Gastroesophageal sphincter (tissue), 4 donors: ENCODE measurements around the gene ELOB. TPM values are rescaled to one million over a fixed set of nuclear protein-coding genes. Genes with fewer than 3 reads are reported as not detected.

ENCODE experiments used
- ATAC-seq: fragments of 150-250 bp; one replicate; pipeline ENCODE4 v1.9.1; 2016; ENCODE audit warnings: mild to moderate bottlenecking, moderate library complexity
- H3K27ac ChIP-seq, 4 donors: fragments of 200-600 bp; sonication (generic) in 3 of 4; 1 replicate in 3 of 4; 2 replicates in 1 of 4; pipeline ENCODE4 v1.5.1; 2016 to 2019
- H3K27me3 ChIP-seq: fragments of 200-600 bp; sonication (generic); one replicate; pipeline ENCODE4 v1.5.1; 2019
- H3K36me3 ChIP-seq, 2 donors: fragments of 200-600 bp; sonication (generic); one replicate each; pipeline ENCODE4 v1.5.1; 2019; ENCODE audit warnings: control low read depth in 1 of 2
- H3K4me1 ChIP-seq, 3 donors: fragments of 200-600 bp; sonication (generic); 1 replicate in 2 of 3; 2 replicates in 1 of 3; pipeline ENCODE4 v1.5.1; 2016 to 2019; ENCODE audit warnings: control low read depth in 2 of 3
- H3K4me3 ChIP-seq, 2 donors: fragments of 200-600 bp; sonication (generic); one replicate each; pipeline ENCODE4 v1.5.1; 2019; ENCODE audit warnings: mild to moderate bottlenecking in 1 of 2, moderate library complexity in 1 of 2
- H3K9me3 ChIP-seq, 3 donors: fragments of 200-600 bp; sonication (generic); one replicate each; pipeline ENCODE4 v1.5.1; 2017 to 2019; ENCODE audit warnings: control low read depth in 2 of 3
- CTCF ChIP-seq, 4 experiments: fragments of 200-600 bp in 2 of 4; fragments of 450-650 bp in 2 of 4; sonication (generic) in 1 of 4; IDR thresholded peaks; one replicate each; pipeline ENCODE4 v1.5.1; 2017 to 2019; ENCODE audit warnings: antibody characterized with exemption in 4 of 4, mild to moderate bottlenecking in 2 of 4, moderate library complexity in 2 of 4
- EP300 ChIP-seq: sonication (generic); formaldehyde crosslinking; IDR thresholded peaks from one replicate; pipeline ENCODE4 v1.6.1; 2017; ENCODE audit warnings: antibody characterized with exemption, mild to moderate bottlenecking
- POLR2A ChIP-seq, 2 donors: fragments of 450-650 bp; IDR thresholded peaks; one replicate each; pipeline ENCODE4 v1.6.1; 2017; ENCODE audit warnings: antibody characterized with exemption in 2 of 2, mild to moderate bottlenecking in 2 of 2, moderate library complexity in 1 of 2
- POLR2AphosphoS5 ChIP-seq: sonication (generic); formaldehyde crosslinking; IDR thresholded peaks from one replicate; pipeline ENCODE4 v1.6.1; 2017; ENCODE audit warnings: antibody characterized with exemption
- WGBS, 2 donors: methylation state at CpG; one replicate each; pipeline ENCODE4 v1.1.5; 2018; ENCODE audit warnings: low coverage in 1 of 2; 5-methylcytosine and 5-hydroxymethylcytosine counted together
- total RNA-seq, 4 donors: library from RNA; depleted of rRNA; stranded (reverse); fragments of >200 nt; gene quantifications; one replicate each; pipeline ENCODE4 v1.1.0, GENCODE V29; 2016

The ELOB gene
- total RNA-seq, 4 donors from 2014 or later = 216 to 269 (median 251) TPM

GRCh38 chr16:2756288-2757015 is 20.6 kb downstream of the ELOB start:
- TF ChIP-seq POLR2A (IDR thresholded peaks at IDR 0.05) (no peak), EP300 (no peak)
- H3K9me3 ChIP-seq = no peaks in the 10 kb centered on the region
- no peak overlapping the region for H3K27ac ChIP-seq
- peaks cover 15 to 52% of the 10 kb centered on the region in 2 donors for H3K36me3 ChIP-seq
- no peak for ATAC-seq
- 58 to 90% methylated on average over 2 to 13 of the region's 30 CpGs for WGBS, 2 donors
- H3K4me1 ChIP-seq = peaks cover 0 to 70% (median 27%) of the 10 kb centered on the region in 3 donors
- H3K4me3 ChIP-seq = no peak overlapping the region
- no peaks in the 10 kb centered on the region for H3K27me3 ChIP-seq

- H3K27ac ChIP-seq = no peak overlapping the region
- H3K27me3 ChIP-seq = no peaks in the 10 kb centered on the region
- peaks cover 0 to 74% (median 27%) of the 10 kb centered on the region in 3 donors for H3K4me1 ChIP-seq
- ATAC-seq = no peak
- 3 to 16% methylated on average over 3 of the region's 3 CpGs for WGBS, 2 donors
- H3K36me3 ChIP-seq = peaks cover 13 to 39% of the 10 kb centered on the region in 2 donors
- no peaks in the 10 kb centered on the region for H3K9me3 ChIP-seq
- TF ChIP-seq EP300 (no peak), CTCF (IDR thresholded peaks at IDR 0.05) (no peak), POLR2A (IDR thresholded peaks at IDR 0.05) (no peak), POLR2AphosphoS5 (no peak)
- peak overlapping the region; percentile 6 to 89 for H3K4me3 ChIP-seq
Measured at GRCh38 chr16:2755158-2755557, 21.9 kb downstream of the ELOB start.

GRCh38 chr16:2753733-2754020 is 23.4 kb downstream of the ELOB start:
- peaks cover 0 to 61% (median 27%) of the 10 kb centered on the region in 3 donors for H3K4me1 ChIP-seq
- no peak for TF ChIP-seq CTCF (IDR thresholded peaks at IDR 0.05)
- no peak for TF ChIP-seq EP300
- no peak for TF ChIP-seq POLR2A (IDR thresholded peaks at IDR 0.05)
- no peak for TF ChIP-seq POLR2AphosphoS5
- peaks cover 3 to 24% of the 10 kb centered on the region in 2 donors for H3K36me3 ChIP-seq
- H3K27me3 ChIP-seq = no peaks in the 10 kb centered on the region
- ATAC-seq = no peak
- peak overlapping the region in 3 of 4 donors; percentile 96 to 100 (median 98) for H3K27ac ChIP-seq
- WGBS, 2 donors = 0 to 1% methylated on average over 7 of the region's 7 CpGs
- peak overlapping the region; percentile 62 to 89 for H3K4me3 ChIP-seq
- H3K9me3 ChIP-seq = no peaks in the 10 kb centered on the region

GRCh38 chr16:2752850-2753732 is 24.0 kb downstream of the ELOB start:
- peaks cover 0 to 18% of the 10 kb centered on the region in 2 donors for H3K36me3 ChIP-seq
- H3K27me3 ChIP-seq = no peaks in the 10 kb centered on the region
- peak overlapping the region; percentile 94 to 100 (median 97) for H3K27ac ChIP-seq
- peaks cover 0 to 56% (median 27%) of the 10 kb centered on the region in 3 donors for H3K4me1 ChIP-seq
- H3K9me3 ChIP-seq = no peaks in the 10 kb centered on the region
- ATAC-seq = peak; percentile 87
- no peak for TF ChIP-seq POLR2A (IDR thresholded peaks at IDR 0.05)
- no peak for TF ChIP-seq POLR2AphosphoS5
- no peak for TF ChIP-seq EP300
- TF ChIP-seq CTCF (IDR thresholded peaks at IDR 0.05) = no peak
- peak overlapping the region; percentile 62 to 89 for H3K4me3 ChIP-seq
- 1% methylated on average over 10 to 17 of the region's 82 CpGs for WGBS, 2 donors

- H3K9me3 ChIP-seq = no peaks in the 10 kb centered on the region
- ATAC-seq = peak; percentile 98
- no peaks in the 10 kb centered on the region for H3K27me3 ChIP-seq
- no CpG with 5 or more reads among the region's 99 CpGs for WGBS, 2 donors
- H3K27ac ChIP-seq = peak within 1 kb of the TSS; percentile 94 to 100 (median 97)
- peak; percentile 98 for TF ChIP-seq POLR2A (IDR thresholded peaks at IDR 0.05)
- TF ChIP-seq EP300 = no peak
- TF ChIP-seq POLR2AphosphoS5 = peak; percentile 96
- TF ChIP-seq CTCF (IDR thresholded peaks at IDR 0.05) = peak in 1 of 4 experiments; percentile 17
- peaks cover 0 to 10% of the 10 kb centered on the region in 2 donors for H3K36me3 ChIP-seq
- H3K4me3 ChIP-seq = peak within 1 kb of the TSS; percentile 62 to 89
- peaks cover 0 to 48% (median 23%) of the 10 kb centered on the region in 3 donors for H3K4me1 ChIP-seq
Measured at GRCh38 chr16:2752035-2752849, 24.8 kb downstream of the ELOB start, which contains the start of gene SRRM2. Gene SRRM2, plus strand, starts transcription at chr16:2752638. Its CDS starts 3,727 bp downstream, at chr16:2756365.
